Measurements from ENCODE around the gene COL8A1.
A peak's percentile ranks its signal among the peaks of the same experiment; 100 is the strongest.
"Not testable (repeated sequence)": the region's sequence is repeated elsewhere in the genome, so short reads cannot be mapped to it uniquely, and the experiment has no call there.

The COL8A1 gene

GRCh38 chr3:99805160-99805559 lies 166.8 kb downstream of the COL8A1 start:
- no peak for DNase-seq (ENCODE audit: low read depth)

- DNase-seq (ENCODE audit: low read depth) = peak; percentile 20
Measured at GRCh38 chr3:99808163-99808794, 169.9 kb downstream of the COL8A1 start.

DNA sequence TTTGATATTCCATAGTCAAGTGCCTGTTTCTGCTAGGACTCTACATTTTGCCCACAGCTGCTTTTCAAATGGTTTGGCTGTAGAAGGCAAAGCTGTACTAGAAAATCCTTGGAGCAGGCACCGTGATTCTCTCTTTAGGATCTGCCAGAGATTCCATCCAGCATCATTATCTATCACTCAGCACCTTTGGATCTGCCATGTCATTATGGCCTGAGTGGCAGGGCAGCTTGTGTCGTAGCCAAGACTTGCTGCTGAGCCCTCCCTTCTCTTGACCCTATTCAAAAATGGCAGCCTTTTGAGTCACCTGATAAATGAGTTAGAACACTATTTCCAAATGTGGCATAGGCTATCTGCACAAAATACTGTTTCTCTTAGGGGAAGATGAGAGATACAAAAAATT lies 171.2 kb downstream of the COL8A1 start:
- no peak for DNase-seq (ENCODE audit: low read depth)

DNA sequence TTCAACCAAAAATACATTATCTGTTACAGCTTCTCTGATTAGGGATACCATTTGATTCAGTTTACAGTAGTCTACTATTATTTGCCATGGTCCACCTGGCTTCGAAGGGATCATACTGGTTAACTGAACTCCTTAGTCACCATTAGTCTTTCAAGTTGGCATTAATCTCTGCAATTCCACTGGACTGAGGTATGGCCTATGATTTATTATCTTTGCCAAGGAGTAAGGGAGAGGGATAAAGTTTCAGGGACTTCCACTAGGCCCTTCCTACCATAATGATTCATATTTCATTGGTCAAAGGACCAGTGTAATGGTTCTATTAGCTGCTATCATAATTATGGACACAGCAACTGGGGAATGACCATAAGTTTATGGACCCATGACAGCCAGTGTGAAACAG lies 172.0 kb downstream of the COL8A1 start:
- DNase-seq (ENCODE audit: low read depth) = no peak

- DNase-seq (ENCODE audit: low read depth) = no peak
Measured at GRCh38 chr3:99817047-99817436, 178.6 kb downstream of the COL8A1 start.

DNA sequence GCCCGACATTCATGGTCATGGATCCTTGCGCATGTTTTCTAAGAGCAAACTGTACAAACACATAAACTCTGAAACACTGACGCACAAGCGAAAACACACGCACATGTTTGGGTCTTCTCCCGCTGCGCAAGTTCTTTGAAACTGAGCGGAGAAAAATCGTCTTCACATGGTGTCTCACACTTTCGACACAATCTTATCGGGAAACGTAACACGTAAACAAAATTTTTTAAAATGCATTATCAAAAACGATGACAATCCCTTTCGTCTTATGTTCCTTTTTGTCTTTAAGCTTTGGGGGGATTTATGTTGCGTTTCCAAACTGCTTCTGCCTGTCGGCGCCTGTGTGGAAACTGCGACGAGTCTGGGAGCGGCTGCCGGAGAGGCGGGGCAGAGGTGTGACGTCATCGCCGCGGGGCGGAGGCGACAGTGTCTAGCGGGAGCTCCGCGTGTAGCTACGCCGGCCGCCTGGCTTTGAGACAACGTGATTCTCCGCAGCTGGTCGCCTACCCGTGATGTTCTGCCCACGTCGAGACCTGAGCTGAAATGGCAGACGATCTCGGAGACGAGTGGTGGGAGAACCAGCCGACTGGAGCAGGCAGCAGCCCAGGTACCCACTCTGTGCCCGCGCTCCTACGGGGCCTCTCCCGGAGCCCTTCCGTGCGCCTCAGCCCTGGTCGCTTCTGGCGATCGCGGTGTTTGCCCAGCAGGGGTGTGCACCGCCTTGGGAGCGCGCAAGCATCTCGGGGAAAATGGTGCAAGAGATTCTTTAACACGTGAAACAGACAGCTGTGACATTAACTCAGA lies 179.2 kb downstream of the COL8A1 start, which contains the start of gene CMSS1:
CMSS1 (plus strand) TSS at position 426 of the 804 bp plus-strand sequence.
- DNase-seq (ENCODE audit: low read depth) = peak; percentile 93

- no peak for DNase-seq (ENCODE audit: low read depth)
Measured at GRCh38 chr3:99818818-99819217, 180.4 kb downstream of the COL8A1 start.

DNA sequence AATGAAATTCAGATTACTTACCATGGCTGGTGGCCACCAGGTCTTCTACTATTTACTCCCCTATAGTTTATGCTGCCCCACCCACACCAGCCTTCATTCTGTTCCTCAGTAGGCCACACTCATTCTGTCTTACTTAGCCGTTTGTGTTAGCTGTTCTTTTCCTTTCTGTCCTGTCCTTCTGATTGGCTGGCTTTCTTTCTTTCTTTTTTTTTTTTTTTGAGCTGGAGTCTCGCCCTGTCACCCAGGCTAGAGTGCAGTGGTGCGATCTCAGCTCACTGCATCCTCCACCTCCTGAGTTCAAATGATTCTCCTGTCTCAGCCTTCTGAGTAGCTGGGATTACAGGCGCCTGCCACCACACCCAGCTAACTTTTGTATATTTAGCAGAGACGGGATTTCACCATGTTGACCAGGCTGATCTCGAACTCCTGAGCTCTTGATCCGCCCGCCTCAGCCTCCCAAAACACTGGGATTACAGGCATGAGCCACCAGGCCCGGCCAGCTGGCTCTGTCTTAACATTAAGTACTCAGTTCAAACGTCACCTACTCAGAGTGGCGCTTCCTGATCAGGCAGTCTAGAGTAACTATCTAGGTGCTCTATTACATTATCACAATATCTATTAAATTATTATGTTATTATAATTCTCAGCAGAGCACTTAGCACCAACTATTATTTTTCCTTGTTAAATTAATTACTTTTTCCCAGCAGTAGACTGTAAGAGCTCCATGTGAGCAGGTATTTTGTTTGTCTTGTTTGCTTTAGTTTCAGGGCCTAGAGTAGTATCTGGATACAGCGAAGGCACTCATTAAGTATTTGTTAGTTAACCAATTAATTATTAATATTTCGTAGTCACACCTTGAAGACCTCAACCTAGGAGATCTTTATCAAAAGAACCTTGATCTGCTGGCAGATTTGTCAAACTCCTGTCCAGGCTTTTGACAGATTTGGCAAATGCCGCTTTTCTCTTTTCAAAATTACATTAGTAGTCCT lies 185.6 kb downstream of the COL8A1 start:
- no peak for DNase-seq (ENCODE audit: low read depth)

DNA sequence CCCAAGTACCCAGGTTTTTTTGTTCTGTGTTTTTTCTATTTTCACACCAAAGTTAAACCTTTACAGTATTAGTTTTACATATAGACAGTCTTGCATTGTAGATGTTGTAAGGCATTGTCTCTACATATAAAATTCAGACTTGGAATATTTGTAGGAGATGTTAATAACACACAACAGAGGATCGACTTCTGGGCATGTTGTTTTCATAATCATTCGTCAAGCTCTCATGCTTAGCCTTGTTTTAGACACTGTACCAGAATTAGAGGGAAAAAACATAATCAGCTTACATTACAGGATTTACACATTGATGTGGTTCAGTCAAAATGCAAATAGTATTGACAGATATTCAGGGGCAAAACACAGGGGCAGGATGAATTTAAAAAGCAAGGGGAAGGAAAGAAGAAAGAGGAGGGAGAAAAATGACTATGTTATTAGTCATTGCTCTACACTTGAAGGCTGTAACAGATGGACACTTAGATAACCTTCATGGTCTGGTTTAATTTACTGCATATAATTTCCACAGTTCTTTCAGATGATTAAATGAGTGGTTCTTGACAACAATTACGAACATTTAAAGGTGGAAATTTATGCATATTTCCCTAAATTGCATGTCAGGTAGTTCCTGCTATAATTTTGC lies 186.7 kb downstream of the COL8A1 start:
- no peak for DNase-seq (ENCODE audit: low read depth)

GRCh38 chr3:99829844-99830243 lies 191.4 kb downstream of the COL8A1 start:
- no peak for DNase-seq (ENCODE audit: low read depth)

DNA sequence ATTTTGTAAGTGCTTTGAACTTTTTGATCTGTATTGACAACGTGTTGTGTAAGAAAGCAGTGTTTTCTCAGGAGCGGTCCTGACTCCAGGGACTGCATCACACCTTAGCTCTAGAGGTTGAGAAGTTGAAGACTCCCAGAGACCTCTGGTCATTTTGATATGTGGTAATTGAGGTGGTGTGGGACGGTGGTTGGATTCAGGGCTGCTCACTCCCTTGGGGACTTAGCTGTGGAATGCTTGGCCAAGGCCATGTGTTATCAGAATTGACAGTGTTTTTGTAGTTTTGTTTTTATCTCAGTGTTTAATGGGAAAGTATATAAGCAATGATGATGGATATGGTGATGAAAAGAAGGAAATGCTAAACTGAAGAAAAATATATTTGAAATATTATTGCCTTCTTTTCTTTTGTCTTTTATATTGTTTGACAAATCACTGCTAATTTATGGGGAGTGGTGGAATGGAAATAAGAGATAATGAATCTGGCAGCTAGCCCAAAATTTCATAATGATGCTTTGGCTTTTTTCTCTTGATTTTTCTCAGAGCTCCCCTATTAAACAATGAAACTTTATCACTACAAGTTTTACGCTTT lies 195.3 kb downstream of the COL8A1 start:
- DNase-seq (ENCODE audit: low read depth) = no peak

GRCh38 chr3:99834211-99834957 lies 196.0 kb downstream of the COL8A1 start:
- DNase-seq (ENCODE audit: low read depth) = no peak

GRCh38 chr3:99836681-99837080 lies 198.3 kb downstream of the COL8A1 start:
- DNase-seq (ENCODE audit: low read depth) = no peak

- DNase-seq (ENCODE audit: low read depth) = no peak
Measured at GRCh38 chr3:99837715-99838114, 199.3 kb downstream of the COL8A1 start.

- DNase-seq (ENCODE audit: low read depth) = no peak
Measured at GRCh38 chr3:99838755-99839154, 200.4 kb downstream of the COL8A1 start.

DNA sequence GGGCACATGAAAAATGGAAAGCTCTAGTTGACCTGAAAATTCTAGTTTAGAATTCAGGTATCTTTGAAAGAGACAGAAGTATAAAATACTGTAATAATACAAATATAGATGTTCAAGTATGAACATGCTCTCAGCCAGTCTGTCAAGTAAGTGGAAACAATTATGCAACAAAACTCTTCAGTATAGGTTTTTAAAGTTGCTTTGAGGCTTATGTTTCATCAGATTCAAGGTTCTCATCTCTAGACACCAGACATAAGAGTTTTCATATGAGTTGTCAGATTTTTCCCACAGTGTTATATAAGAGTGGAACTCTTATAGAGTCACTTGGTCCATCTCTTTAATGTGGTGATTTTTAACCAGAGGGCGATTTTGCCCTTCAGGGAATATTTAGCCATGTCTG lies 201.2 kb downstream of the COL8A1 start:
- DNase-seq (ENCODE audit: low read depth) = no peak

DNA sequence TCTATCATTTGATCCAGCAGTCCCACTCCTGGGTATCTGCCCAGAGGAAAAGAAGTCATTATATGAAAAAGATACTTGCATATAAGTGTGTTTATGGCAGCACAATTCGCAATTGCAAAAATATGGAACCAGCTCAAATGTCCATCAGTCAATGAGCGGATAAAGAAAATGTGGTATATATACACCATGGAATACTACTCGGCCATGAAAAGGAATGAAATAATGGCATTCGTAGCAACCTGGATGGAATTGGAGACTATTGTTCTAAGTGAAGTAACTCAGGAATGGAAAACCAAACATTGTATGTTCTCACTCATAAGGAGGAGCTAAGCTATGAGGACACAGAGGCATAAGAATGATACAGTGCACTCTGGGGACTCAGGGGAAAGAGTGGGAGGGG lies 203.6 kb downstream of the COL8A1 start:
- DNase-seq (ENCODE audit: low read depth) = not testable (repeated sequence)

GRCh38 chr3:99842826-99843589 lies 204.6 kb downstream of the COL8A1 start:
- no peak for DNase-seq (ENCODE audit: low read depth)

DNA sequence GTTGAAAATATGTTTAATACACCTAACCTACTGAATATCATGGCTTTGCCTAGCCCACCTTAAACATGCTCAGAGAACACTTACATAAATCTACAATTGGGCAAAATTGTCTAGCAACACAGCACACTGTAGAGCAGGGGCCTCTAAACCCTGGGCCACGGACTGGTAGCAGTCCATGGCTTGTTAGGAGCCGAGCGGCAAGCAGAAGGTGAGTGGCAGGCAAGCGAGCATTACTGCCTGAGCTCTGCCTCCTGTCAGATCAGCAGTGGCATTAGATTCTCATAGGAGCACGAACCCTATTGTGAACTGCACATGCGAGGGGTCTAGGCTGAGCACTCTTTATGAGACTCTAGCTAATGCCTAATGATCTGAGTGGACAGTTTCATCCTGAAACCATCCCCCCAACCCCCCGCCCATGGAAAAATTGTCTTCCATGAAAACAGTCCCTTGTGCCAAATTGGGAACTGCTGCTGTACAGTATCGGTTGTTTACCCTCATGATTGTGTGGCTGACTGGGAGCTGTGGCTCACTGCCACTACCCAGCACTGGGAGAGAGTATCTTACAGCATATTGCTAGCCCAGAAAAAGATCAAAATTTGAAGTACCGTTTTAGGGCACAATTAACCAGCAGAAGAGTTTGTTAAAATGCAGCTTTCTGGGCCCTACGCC lies 205.3 kb downstream of the COL8A1 start:
- no peak for DNase-seq (ENCODE audit: low read depth)
